ENCODE measurements around the gene CLEC14A.

The CLEC14A gene

DNA sequence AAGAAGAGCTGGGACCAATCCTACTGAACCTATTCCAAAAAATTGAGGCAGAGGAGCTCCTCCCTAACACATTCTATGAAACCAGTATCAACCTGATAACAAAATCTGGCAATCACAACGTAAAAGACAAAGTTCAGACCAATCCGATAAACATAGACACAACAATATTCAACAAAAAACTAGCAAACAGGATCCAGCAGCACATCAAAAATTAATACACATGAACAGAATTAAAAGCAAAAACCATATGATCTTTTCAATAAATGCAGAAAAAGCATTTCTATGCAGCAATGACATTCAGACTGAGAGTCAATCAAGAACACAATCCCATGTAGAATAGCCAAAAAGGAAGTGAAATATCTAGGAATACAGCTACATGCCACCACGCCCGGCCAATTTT lies 7.0 kb upstream of the CLEC14A start:
- no peak for DNase-seq (ENCODE audit: low read depth in 1 of 2, low spot score in 1 of 2)
- in situ Hi-C loops (cut with HindIII; ENCODE audit: low pct_unique_long_range_greater_than_20kb, low sequenced_read_pairs), result no loop called here
- TF ChIP-seq JUND (IDR thresholded peaks at IDR 0.05; ENCODE audit: low read depth), result no peak

GRCh38 chr14:38261620-38262019 lies 5.7 kb upstream of the CLEC14A start:
- DNase-seq (ENCODE audit: low read depth in 1 of 2, low spot score in 1 of 2), result no peak
- TF ChIP-seq JUND (IDR thresholded peaks at IDR 0.05; ENCODE audit: low read depth), result no peak
- in situ Hi-C loops (cut with HindIII; ENCODE audit: low pct_unique_long_range_greater_than_20kb, low sequenced_read_pairs), result no loop called here

- in situ Hi-C loops (cut with HindIII; ENCODE audit: low pct_unique_long_range_greater_than_20kb, low sequenced_read_pairs), result no loop called here
Measured at GRCh38 chr14:38257507-38257906, 1.6 kb upstream of the CLEC14A start.

DNA sequence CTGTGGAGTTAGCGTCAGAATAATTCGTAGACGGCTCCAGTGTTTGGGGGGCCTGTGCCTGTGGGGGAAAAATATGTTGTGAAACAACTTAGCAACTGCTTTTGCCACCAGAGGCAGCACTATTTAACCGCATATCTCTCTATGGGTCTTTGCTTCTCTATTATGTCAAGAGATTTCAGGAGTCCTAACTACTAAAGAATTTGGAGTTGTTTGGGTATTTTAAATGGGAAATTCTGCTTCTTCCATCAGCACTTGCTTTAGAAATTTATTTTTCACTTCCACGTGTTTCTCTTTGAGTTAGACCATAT lies 594 bp upstream of the CLEC14A start:
- DNase-seq (ENCODE audit: low read depth in 1 of 2, low spot score in 1 of 2), result no peak
- no peak for TF ChIP-seq JUND (IDR thresholded peaks at IDR 0.05; ENCODE audit: low read depth)
- in situ Hi-C loops (cut with HindIII; ENCODE audit: low pct_unique_long_range_greater_than_20kb, low sequenced_read_pairs), result no loop called here

More at GRCh38 chr14:38257507-38257906, 1.6 kb upstream of the CLEC14A start:
- no peak for TF ChIP-seq JUND (IDR thresholded peaks at IDR 0.05; ENCODE audit: low read depth)
- DNase-seq (ENCODE audit: low read depth in 1 of 2, low spot score in 1 of 2), result no peak

- no peak for DNase-seq (ENCODE audit: low read depth in 1 of 2, low spot score in 1 of 2)
- no peak for TF ChIP-seq JUND (IDR thresholded peaks at IDR 0.05; ENCODE audit: low read depth)
- in situ Hi-C loops (cut with HindIII; ENCODE audit: low pct_unique_long_range_greater_than_20kb, low sequenced_read_pairs), result no loop called here
Measured at GRCh38 chr14:38255408-38255672, 553 bp downstream of the CLEC14A start.

DNA sequence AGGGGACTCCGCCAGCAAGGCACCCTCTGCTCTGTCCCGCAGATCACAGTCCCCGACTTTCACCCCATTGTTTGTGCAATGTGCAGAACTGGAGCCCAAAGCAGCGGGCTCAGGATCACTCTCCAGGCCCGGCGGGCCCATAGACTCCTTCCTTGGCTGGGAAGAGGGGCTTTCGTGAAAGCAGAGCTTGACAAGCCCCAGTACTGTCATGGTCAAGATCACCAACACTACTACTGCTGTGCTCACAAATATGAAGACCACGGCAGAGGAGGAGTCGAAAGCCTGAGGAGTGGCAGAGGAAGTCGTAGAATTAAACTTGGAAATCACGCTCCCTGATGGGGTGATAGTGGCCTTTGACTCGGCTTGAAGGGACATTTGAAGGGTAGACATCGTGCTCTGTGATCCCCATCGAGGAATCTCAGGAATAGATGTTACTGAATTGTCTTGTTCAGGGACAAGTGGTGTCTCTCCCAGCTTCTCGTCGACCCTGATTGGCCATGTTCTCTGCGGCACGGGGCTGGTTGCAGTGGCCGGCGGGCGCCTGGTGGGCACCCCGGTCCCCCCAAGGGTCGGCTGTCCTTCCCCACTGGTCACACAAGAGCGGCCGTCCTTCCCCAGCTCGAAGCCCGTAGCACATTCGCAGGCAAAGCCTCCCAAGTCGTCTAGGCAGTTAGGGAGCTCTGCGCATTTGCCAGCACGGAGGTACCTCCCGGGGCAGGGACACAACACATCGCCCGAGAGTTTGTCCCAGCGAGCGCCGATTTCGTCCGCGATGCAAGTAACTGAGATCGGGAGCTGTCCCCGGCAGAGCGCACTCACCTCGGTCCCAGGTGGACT lies 1.1 kb downstream of the CLEC14A start:
- in situ Hi-C loops (cut with HindIII; ENCODE audit: low pct_unique_long_range_greater_than_20kb, low sequenced_read_pairs), result no loop called here
- TF ChIP-seq JUND (IDR thresholded peaks at IDR 0.05; ENCODE audit: low read depth), result no peak
- DNase-seq (ENCODE audit: low read depth in 1 of 2, low spot score in 1 of 2), result no peak

DNA sequence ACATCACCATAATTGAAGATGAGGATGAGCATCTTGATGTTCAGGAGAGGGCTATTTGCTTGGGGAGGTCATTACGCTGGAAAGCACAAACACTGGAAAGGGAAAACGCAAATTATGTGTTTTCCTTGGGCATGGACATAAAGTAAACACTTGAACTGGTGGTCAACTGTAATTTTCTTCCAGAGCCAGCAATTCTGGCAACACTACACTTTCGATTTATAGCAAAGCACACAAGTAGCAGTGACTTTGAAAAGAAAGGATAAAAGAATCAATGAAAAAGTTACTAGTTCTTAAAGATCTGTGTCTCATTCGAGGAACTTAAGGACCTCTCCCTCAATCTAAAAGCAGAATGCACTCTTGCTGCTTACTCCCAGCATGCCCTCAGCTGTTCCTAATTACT lies 2.2 kb downstream of the CLEC14A start:
- no peak for TF ChIP-seq JUND (IDR thresholded peaks at IDR 0.05; ENCODE audit: low read depth)
- DNase-seq (ENCODE audit: low read depth in 1 of 2, low spot score in 1 of 2), result no peak
- in situ Hi-C loops (cut with HindIII; ENCODE audit: low pct_unique_long_range_greater_than_20kb, low sequenced_read_pairs), result no loop called here

GRCh38 chr14:38252066-38252710 lies 3.7 kb downstream of the CLEC14A start:
- no peak for DNase-seq (ENCODE audit: low read depth in 1 of 2, low spot score in 1 of 2)
- TF ChIP-seq JUND (IDR thresholded peaks at IDR 0.05; ENCODE audit: low read depth), result no peak

DNA sequence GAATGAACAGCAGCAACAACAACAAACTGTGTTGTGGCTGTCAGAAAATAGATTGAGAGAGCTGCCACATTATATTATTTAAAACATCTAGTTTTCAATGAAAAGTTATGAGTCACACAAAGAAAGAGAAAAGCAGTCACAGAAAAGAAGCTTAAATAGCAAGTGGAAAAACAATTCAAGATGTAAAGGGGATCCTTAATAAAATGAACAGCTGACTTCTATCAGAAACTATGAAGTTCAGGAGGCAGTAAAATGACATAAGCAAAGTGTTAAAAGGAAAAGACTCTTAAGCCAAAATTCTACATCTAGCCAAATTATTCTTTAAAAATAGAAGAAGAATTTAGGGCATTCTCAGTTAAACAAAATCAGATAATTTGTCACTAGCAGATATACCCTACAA lies 5.6 kb downstream of the CLEC14A start:
- no peak for TF ChIP-seq JUND (IDR thresholded peaks at IDR 0.05; ENCODE audit: low read depth)
- DNase-seq (ENCODE audit: low read depth in 1 of 2, low spot score in 1 of 2), result no peak
- in situ Hi-C loops (cut with HindIII; ENCODE audit: low pct_unique_long_range_greater_than_20kb, low sequenced_read_pairs), result no loop called here

More at GRCh38 chr14:38252066-38252710, 3.7 kb downstream of the CLEC14A start:
- in situ Hi-C loops (cut with HindIII; ENCODE audit: low pct_unique_long_range_greater_than_20kb, low sequenced_read_pairs), result no loop called here

DNA sequence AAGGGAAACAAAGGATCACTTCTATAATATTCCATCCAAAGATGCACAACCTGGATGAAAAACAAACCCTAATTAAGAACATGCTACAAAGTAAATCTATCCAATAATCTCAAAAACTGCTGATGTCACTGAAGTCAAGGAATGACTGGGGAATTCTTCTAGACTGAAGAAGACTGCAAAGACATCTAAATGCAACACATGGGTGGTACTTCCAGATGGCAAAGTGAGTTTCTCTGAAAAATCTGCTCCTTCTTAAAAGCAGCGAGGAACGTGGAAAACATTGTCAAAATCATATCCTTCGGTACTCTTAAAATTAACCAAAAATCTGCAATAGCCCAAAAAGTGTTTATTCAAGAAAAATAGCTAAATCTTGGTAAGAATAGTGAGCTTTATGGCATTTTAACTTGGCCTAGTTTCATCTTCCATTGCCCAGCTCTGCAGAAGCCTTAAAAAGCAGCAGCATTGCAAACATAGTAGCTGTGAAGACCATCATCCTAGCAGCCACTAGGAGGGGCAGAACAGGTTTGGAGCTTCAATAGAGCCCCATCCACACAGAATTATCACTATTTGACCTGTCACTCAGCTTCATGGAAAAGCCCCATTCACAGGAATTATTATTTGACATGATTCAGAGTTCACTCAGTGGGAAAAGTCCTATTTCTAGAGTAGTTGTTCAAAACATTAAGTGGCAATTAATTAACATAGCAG lies 7.4 kb downstream of the CLEC14A start:
- DNase-seq (ENCODE audit: low read depth in 1 of 2, low spot score in 1 of 2), result no peak
- in situ Hi-C loops (cut with HindIII; ENCODE audit: low pct_unique_long_range_greater_than_20kb, low sequenced_read_pairs), result no loop called here
- no peak for TF ChIP-seq JUND (IDR thresholded peaks at IDR 0.05; ENCODE audit: low read depth)

GRCh38 chr14:38243696-38244240 lies 12.1 kb downstream of the CLEC14A start:
- DNase-seq (ENCODE audit: low read depth in 1 of 2, low spot score in 1 of 2), result no peak
- in situ Hi-C loops (cut with HindIII; ENCODE audit: low pct_unique_long_range_greater_than_20kb, low sequenced_read_pairs), result no loop called here
- TF ChIP-seq JUND (IDR thresholded peaks at IDR 0.05; ENCODE audit: low read depth), result no peak

DNA sequence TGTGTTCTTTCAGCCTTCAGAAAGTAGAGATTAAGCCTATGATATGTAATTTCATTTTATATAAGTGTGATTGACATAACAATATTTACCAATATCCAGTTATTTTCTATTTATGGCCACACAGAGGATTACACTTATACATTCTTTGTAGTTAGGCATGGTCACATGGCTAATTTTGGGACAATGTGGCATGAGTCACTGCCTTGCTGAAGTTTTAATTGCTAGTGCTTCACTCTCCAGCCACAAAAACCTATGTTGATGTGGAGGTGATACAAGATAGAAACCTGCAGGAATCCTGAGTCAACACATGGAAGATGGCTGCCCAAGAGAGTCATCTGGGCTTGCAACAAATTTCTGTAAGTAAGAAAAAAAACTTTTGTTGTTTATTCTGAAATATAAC lies 17.0 kb downstream of the CLEC14A start:
- in situ Hi-C loops (cut with HindIII; ENCODE audit: low pct_unique_long_range_greater_than_20kb, low sequenced_read_pairs), result no loop called here
- DNase-seq (ENCODE audit: low read depth in 1 of 2, low spot score in 1 of 2), result no peak
- TF ChIP-seq JUND (IDR thresholded peaks at IDR 0.05; ENCODE audit: low read depth), result no peak

GRCh38 chr14:38238332-38238731 lies 17.6 kb downstream of the CLEC14A start:
- TF ChIP-seq JUND (IDR thresholded peaks at IDR 0.05; ENCODE audit: low read depth), result no peak
- no peak for DNase-seq (ENCODE audit: low read depth in 1 of 2, low spot score in 1 of 2)

More at GRCh38 chr14:38238332-38238731, 17.6 kb downstream of the CLEC14A start:
- in situ Hi-C loops (cut with HindIII; ENCODE audit: low pct_unique_long_range_greater_than_20kb, low sequenced_read_pairs), result no loop called here

All from T47D (cell line).